ENCODE results near the gene MYBPHL. TPM values are rescaled to one million over a fixed set of nuclear protein-coding genes. Genes with fewer than 3 reads are reported as not detected.

Gene MYBPHL
- total and polyA plus RNA-seq, 2 of the 13 experiments (the other 11 are each of a cell fraction or from before 2014, with no cell fraction given): 3.7 to 3.8 TPM

GRCh38 chr1:109306832-109307273 is at the start of gene MYBPHL (continued):
- TF ChIP-seq MAZ (IDR thresholded peaks at IDR 0.05; ENCODE audit: borderline replicate concordance, low read depth, low read length) (no peak), MAZ (CRISPR knock-in tag; IDR thresholded peaks at IDR 0.05; ENCODE audit: low read depth) (no peak), ZNF18 (CRISPR knock-in tag; IDR thresholded peaks at IDR 0.05; ENCODE audit: insufficient replicate concordance) (no peak), ZNF720 (CRISPR knock-in tag; IDR thresholded peaks at IDR 0.05) (no peak), GZF1 (CRISPR knock-in tag; IDR thresholded peaks at IDR 0.05) (no peak), CEBPB (IDR thresholded peaks at IDR 0.05; ENCODE audit: borderline replicate concordance, low read depth, low read length) (peak; percentile 47; the same call in 1 of the 2 replicates), ATF1 (CRISPR knock-in tag; IDR thresholded peaks at IDR 0.05) (no peak), PATZ1 (CRISPR knock-in tag; IDR thresholded peaks at IDR 0.05) (peak; percentile 98), DNMT3B (CRISPR knock-in tag; conservative IDR thresholded peaks at IDR 0.05) (no peak), CENPT (CRISPR knock-in tag; IDR thresholded peaks at IDR 0.05; ENCODE audit: low read depth) (no peak), ZNF569 (CRISPR knock-in tag; IDR thresholded peaks at IDR 0.05; ENCODE audit: borderline replicate concordance) (no peak)
- TF ChIP-seq, protein P1, sequence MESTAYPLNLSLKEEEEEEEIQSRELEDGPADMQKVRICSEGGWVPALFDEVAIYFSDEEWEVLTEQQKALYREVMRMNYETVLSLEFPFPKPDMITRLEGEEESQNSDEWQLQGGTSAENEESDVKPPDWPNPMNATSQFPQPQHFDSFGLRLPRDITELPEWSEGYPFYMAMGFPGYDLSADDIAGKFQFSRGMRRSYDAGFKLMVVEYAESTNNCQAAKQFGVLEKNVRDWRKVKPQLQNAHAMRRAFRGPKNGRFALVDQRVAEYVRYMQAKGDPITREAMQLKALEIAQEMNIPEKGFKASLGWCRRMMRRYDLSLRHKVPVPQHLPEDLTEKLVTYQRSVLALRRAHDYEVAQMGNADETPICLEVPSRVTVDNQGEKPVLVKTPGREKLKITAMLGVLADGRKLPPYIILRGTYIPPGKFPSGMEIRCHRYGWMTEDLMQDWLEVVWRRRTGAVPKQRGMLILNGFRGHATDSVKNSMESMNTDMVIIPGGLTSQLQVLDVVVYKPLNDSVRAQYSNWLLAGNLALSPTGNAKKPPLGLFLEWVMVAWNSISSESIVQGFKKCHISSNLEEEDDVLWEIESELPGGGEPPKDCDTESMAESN (CRISPR knock-in tag; conservative IDR thresholded peaks at IDR 0.05): no peak
- TF ChIP-seq, protein P2, sequence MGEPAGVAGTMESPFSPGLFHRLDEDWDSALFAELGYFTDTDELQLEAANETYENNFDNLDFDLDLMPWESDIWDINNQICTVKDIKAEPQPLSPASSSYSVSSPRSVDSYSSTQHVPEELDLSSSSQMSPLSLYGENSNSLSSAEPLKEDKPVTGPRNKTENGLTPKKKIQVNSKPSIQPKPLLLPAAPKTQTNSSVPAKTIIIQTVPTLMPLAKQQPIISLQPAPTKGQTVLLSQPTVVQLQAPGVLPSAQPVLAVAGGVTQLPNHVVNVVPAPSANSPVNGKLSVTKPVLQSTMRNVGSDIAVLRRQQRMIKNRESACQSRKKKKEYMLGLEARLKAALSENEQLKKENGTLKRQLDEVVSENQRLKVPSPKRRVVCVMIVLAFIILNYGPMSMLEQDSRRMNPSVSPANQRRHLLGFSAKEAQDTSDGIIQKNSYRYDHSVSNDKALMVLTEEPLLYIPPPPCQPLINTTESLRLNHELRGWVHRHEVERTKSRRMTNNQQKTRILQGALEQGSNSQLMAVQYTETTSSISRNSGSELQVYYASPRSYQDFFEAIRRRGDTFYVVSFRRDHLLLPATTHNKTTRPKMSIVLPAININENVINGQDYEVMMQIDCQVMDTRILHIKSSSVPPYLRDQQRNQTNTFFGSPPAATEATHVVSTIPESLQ (CRISPR knock-in tag; conservative IDR thresholded peaks at IDR 0.05): no peak
- TF ChIP-seq, protein P3, sequence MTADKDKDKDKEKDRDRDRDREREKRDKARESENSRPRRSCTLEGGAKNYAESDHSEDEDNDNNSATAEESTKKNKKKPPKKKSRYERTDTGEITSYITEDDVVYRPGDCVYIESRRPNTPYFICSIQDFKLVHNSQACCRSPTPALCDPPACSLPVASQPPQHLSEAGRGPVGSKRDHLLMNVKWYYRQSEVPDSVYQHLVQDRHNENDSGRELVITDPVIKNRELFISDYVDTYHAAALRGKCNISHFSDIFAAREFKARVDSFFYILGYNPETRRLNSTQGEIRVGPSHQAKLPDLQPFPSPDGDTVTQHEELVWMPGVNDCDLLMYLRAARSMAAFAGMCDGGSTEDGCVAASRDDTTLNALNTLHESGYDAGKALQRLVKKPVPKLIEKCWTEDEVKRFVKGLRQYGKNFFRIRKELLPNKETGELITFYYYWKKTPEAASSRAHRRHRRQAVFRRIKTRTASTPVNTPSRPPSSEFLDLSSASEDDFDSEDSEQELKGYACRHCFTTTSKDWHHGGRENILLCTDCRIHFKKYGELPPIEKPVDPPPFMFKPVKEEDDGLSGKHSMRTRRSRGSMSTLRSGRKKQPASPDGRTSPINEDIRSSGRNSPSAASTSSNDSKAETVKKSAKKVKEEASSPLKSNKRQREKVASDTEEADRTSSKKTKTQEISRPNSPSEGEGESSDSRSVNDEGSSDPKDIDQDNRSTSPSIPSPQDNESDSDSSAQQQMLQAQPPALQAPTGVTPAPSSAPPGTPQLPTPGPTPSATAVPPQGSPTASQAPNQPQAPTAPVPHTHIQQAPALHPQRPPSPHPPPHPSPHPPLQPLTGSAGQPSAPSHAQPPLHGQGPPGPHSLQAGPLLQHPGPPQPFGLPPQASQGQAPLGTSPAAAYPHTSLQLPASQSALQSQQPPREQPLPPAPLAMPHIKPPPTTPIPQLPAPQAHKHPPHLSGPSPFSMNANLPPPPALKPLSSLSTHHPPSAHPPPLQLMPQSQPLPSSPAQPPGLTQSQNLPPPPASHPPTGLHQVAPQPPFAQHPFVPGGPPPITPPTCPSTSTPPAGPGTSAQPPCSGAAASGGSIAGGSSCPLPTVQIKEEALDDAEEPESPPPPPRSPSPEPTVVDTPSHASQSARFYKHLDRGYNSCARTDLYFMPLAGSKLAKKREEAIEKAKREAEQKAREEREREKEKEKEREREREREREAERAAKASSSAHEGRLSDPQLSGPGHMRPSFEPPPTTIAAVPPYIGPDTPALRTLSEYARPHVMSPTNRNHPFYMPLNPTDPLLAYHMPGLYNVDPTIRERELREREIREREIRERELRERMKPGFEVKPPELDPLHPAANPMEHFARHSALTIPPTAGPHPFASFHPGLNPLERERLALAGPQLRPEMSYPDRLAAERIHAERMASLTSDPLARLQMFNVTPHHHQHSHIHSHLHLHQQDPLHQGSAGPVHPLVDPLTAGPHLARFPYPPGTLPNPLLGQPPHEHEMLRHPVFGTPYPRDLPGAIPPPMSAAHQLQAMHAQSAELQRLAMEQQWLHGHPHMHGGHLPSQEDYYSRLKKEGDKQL (CRISPR knock-in tag; IDR thresholded peaks at IDR 0.05; ENCODE audit: low read depth): no peak
- TF ChIP-seq, protein P4, sequence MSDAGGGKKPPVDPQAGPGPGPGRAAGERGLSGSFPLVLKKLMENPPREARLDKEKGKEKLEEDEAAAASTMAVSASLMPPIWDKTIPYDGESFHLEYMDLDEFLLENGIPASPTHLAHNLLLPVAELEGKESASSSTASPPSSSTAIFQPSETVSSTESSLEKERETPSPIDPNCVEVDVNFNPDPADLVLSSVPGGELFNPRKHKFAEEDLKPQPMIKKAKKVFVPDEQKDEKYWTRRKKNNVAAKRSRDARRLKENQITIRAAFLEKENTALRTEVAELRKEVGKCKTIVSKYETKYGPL (CRISPR knock-in tag; IDR thresholded peaks at IDR 0.05): peak; percentile 84; the same call in 1 of the 2 replicates
